HG03571 (cell line): ENCODE measurements around the gene PSORS1C2.
"Not testable (repeated sequence)": the region's sequence is repeated elsewhere in the genome, so short reads cannot be mapped to it uniquely, and the experiment has no call there.

Experiments
- ATAC-seq: cut with Tn5 transposase; IDR thresholded peaks from one replicate; pipeline ENCODE4 v1.9.1; 2021; ENCODE audit not compliant: unreplicated experiment

The PSORS1C2 gene

DNA sequence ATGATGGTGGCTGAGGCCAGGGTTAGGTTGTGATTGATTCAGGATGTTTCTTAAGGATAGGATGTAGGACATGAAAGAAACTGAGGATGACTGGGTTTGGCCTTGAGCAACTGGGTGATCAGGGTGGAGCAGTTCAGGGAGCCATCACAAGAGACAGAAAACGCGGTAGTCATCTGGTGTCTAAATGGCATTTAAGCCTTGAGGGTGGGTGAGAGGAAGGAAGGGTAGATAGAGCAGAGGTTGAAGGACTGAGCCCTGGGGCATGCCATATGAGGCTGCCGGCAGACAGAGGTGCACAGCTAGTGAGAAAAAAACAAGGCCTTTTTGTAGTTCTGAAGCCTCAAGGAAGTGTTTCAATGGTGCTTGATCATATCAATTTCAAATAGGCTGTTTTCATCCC is 29.7 kb upstream of the PSORS1C2 start:
- no peak for ATAC-seq

GRCh38 chr6:31165986-31166385 is 27.1 kb upstream of the PSORS1C2 start:
- no peak for ATAC-seq

GRCh38 chr6:31165064-31165832 is 26.4 kb upstream of the PSORS1C2 start:
- ATAC-seq: peak; percentile 72

GRCh38 chr6:31164475-31165063 is 25.7 kb upstream of the PSORS1C2 start:
- ATAC-seq: not testable (repeated sequence)

- no peak for ATAC-seq
Measured at GRCh38 chr6:31163922-31164321, 25.1 kb upstream of the PSORS1C2 start.

DNA sequence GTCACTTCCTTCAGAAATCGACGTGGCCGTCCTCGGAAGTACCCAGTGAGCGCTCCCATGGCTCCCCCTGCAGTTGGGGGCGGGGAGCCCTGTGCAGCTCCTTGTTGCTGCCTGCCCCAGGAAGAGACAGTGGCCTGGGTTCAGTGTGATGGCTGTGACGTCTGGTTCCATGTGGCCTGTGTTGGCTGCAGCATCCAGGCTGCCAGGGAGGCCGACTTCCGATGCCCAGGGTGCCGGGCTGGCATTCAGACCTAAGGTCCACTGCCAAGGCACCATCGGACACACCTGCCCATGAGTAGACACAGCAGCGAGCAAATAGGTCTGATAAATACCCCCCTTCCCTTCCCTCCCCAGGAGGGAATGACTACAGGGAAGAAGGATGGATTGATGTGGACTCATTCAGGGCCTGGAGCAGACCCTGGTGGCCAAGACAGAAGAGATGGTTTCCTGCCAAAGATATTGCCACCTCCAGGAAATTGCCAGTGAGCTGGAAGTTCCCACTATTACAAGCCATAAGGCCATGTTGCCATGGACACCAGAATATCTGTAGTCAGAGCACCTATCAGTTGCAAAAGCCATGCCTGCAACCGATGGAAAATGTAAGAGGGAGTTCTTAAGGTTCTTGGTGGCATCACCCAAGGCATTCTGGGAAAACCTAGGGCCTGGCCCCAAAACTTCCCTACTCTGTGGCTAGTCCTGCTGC is 23.7 kb upstream of the PSORS1C2 start:
- ATAC-seq: no peak

GRCh38 chr6:31161216-31162126 is 22.6 kb upstream of the PSORS1C2 start:
- ATAC-seq: no peak

DNA sequence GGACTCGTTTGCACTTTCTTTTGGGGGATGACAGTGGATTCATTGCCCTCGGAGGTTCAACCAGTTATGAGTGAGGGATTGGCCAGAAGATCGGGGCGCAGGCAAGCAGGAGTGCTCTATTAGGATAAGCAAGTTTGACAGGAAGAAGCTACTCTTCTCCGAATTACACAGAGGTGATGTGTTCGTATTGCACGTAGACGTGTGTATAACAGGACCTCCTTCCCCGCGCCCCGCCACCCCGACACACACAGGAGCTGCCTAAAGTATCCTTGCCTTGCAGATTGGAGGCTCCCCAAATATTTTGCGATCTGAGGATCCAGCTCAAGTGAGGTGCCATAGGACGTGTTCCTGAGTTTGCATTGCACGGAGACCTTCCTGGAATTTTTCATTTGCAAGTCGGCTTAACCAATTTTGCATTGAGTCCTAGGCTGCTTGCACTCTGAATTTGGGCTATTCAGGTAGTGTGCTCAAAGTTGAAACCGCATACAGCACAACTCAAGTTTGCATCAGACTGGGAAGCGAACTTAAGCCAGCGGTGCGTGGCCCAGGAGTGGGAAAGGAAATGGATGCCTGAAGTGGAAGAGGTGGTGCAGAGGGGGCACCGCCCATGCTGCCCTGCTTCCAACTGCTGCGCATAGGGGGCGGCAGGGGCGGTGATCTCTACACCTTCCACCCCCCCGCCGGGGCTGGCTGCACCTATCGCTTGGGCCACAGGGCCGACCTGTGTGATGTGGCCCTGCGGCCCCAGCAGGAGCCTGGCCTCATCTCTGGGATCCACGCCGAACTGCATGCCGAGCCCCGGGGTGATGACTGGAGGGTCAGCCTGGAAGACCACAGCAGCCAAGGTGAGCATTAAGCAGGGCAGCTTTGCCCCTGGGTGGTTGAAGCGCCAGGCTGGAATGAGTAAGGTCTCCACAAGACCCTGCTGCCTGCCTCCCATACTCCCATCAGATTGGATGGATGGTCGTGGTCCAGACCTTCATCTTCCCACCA is 20.3 kb upstream of the PSORS1C2 start:
- ATAC-seq: no peak

GRCh38 chr6:31158140-31158862 is 19.4 kb upstream of the PSORS1C2 start, which contains the start of gene TCF19:
Gene TCF19 (plus strand): TSS chr6:31158589. CDS start chr6:31159470, 881 bp downstream.
- ATAC-seq: peak; percentile 74

DNA sequence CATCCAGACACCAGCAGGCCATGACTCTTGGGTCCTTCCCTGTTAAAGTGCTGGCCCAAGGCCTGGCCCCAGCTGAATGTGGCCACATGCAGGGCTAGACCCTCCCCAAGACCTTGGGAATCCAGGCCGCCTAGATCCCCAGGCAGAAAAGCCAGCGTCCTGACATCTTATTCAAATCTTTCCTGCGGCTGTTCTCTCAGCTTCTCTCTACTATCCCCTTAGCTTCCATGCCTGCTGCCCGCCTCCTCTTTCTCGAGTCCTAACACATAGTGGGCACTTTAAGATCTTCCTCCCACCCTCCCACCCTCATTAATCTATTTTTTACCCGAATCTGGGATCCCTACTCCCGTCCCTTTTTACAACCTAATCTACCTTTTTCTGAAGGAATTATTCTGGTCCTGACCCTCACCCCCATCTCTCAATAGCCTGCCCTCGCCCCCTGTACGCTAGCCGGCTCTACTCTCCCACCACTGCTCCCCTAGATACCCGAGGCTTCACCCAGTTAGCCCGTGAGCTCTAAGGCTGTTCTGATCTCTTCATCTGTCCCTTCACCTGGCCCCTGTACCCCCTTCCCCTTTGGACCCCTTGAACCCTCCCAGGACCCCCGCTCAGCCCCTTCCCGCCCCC is 18.8 kb upstream of the PSORS1C2 start, which contains the start of gene CCHCR1:
TSS of gene CCHCR1 (minus strand) at position 290 of the 627 bp plus-strand sequence. CDS start at position 88, 202 bp downstream.
- no peak for ATAC-seq

- no peak for ATAC-seq
Measured at GRCh38 chr6:31156641-31157040, 17.8 kb upstream of the PSORS1C2 start.

GRCh38 chr6:31154436-31154835 is 15.6 kb upstream of the PSORS1C2 start:
- ATAC-seq: no peak

GRCh38 chr6:31152781-31153180 is 13.9 kb upstream of the PSORS1C2 start:
- no peak for ATAC-seq

- no peak for ATAC-seq
Measured at GRCh38 chr6:31149827-31150447, 11.1 kb upstream of the PSORS1C2 start.

- ATAC-seq: no peak
Measured at GRCh38 chr6:31145386-31145785, 6.5 kb upstream of the PSORS1C2 start.

GRCh38 chr6:31144970-31145340 is 6.1 kb upstream of the PSORS1C2 start:
- no peak for ATAC-seq

DNA sequence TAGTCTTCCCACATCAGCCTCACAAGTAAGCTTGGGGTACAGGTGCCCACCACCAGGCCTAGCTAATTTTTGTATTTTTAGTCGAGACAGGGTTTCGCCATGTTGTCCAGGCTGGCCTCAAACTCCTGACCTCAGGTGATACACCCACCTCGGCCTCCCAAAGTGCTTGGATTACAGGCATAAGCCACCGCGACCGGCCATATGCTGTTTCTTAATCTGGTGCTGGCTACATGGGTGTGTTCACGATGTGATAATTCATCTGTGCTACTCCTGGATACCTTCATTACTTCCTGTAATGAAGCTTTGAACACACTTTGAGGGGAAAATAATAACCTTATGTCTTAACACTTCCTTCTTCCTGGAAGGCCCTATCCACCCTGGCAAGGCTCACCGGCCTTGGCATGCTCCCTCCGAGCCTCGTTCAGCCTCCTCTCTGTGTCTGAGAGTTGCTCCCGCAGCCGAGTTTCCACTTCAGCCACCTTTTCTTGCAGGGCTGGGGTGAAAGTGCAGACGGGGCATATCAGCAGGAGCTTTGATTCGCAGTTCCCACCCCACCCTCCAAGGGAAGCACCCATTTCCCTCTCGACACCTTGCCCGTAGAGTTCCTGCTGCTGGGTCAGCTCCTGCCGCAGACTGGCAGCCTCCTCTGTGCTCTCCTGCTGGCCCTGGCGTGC is 5.6 kb upstream of the PSORS1C2 start:
- no peak for ATAC-seq

DNA sequence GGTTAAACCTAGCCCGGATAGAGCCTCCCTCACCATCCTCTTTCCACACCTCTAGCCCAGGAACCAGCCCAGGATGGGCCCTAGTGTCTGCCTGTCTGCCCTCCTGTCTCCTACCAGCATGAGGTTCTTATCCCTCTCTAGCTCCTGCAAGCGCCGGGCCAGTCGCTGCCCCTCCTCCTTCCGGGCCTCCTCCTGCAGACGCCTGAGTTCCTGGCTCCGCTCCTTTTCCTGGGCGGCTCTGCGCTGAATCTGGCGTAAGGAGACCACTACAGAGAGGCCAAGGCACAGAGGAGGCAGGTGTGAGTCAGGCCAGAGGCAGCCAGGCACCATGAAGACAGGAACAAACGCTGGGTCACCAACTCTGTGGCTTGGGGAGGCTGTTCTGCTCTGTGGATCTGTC is 4.3 kb upstream of the PSORS1C2 start:
- no peak for ATAC-seq
